GM12865 (cell line): ENCODE measurements around the gene FAM227B.
"Not testable (repeated sequence)": the region's sequence is repeated elsewhere in the genome, so short reads cannot be mapped to it uniquely, and the experiment has no call there.

Source experiments
- DNase-seq: peaks from one replicate; pipeline ENCODE4 v3.0.0; 2010; ENCODE audit warnings: low read depth
- H3K4me3 ChIP-seq: 2 replicates; pipeline ENCODE4 v1.5.1; 2011; ENCODE audit warnings: mild to moderate bottlenecking, low read depth, low read length, control low read depth
- TF ChIP-seq, protein P1 (sequence below): IDR thresholded peaks from 2 replicates; pipeline ENCODE4 v1.5.1; 2011; ENCODE audit warnings: low read length, control low read depth, low read depth, inconsistent platforms; ENCODE audit not compliant: insufficient read depth; ENCODE audit errors: missing control alignments

The FAM227B gene

DNA sequence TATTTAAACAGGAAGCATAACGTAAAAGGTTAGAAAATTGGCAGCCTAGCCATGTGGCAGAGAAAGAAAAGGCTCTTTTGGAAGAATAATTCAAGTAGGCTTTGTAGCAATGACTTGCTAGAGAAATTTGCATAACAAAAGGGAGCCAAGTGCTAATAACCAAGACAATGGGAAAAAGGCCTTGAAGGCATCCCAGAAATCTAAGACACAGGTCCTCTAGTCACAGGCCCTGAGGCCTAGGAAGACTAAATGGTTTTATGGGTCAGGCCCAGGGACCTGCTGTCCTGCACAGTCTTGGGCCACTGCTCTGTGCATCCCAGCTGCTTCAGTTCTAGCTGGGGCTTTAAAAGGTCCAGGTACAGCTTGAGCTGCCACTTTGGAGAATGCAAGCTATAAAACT lies 119.0 kb downstream of the FAM227B start:
- no peak for DNase-seq
- TF ChIP-seq, protein P1, sequence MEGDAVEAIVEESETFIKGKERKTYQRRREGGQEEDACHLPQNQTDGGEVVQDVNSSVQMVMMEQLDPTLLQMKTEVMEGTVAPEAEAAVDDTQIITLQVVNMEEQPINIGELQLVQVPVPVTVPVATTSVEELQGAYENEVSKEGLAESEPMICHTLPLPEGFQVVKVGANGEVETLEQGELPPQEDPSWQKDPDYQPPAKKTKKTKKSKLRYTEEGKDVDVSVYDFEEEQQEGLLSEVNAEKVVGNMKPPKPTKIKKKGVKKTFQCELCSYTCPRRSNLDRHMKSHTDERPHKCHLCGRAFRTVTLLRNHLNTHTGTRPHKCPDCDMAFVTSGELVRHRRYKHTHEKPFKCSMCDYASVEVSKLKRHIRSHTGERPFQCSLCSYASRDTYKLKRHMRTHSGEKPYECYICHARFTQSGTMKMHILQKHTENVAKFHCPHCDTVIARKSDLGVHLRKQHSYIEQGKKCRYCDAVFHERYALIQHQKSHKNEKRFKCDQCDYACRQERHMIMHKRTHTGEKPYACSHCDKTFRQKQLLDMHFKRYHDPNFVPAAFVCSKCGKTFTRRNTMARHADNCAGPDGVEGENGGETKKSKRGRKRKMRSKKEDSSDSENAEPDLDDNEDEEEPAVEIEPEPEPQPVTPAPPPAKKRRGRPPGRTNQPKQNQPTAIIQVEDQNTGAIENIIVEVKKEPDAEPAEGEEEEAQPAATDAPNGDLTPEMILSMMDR, result no peak
- H3K4me3 ChIP-seq, result no peak overlapping the region

DNA sequence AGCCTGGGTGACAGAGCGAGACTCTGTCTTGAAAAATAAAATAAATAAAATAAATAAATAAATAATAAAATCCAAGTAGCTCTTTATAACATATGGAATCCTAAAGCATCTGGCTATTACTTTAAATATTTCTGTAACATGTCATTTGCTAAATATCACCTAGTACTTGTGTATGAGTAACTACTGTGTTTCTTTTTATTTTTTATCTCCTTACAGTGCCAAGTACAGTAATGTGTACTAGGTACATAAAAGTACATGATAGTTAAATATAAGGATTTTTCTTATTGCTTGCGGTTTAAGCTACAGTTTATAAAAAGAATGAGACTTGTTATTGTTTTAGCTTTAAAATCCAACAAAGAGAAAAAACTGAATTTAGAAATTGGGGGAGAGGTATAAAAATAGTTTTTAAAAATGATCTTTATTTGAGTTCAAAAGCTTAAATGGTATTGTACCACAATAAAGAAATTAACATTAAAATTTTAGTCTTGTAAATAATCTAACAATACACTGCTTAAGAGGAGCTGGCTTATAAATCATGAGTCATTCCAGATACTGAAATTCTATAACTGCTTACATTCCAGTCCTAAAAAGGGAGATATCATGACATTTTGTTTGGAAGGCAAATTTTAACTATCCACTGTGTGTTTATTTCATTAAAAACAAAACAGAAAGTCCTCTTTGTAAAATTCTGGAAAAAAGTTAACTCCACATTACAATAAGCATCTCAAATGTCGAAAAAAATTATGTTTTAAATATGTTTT lies 124.4 kb downstream of the FAM227B start:
- H3K4me3 ChIP-seq, result no peak overlapping the region
- TF ChIP-seq, protein P1, result no peak
- DNase-seq, result no peak

DNA sequence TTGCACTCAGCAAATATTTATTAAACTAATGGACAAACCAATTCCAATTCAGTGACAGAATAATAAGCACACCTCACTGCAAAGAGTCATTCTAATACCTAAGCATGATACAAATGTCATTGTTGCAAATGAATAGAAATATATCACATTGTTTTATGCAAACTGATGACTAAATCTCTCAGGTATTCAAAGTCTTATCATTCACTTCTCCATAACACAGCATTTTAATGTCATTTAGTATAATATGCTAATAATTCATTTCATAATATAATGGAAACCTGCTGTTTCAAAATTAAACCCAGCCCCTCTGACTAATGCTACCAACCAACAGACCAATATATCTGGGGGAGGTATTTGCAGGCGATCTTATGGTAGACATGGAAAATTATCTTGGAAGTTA lies 125.8 kb downstream of the FAM227B start:
- DNase-seq, result no peak
- TF ChIP-seq, protein P1, result no peak
- no peak overlapping the region for H3K4me3 ChIP-seq

DNA sequence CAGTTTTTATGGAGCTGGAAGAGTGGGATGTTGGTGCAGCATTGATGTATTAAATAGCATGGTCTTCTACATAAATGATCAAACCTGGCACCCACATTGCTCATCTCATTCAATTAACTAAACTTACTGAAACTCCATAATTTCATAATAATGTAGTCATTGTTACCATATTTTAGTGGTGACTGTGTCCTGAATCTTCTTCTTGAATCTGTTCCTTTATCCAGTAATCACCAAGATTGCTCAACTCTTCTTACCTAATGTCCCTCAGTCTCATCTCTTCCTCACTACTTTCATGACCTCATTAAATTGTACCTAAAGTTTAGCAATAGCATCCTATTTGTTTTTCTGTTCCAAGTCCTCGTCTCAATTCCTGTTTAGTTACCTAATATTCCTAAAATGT lies 127.8 kb downstream of the FAM227B start:
- DNase-seq, result no peak
- H3K4me3 ChIP-seq, result no peak overlapping the region
- TF ChIP-seq, protein P1, result no peak

DNA sequence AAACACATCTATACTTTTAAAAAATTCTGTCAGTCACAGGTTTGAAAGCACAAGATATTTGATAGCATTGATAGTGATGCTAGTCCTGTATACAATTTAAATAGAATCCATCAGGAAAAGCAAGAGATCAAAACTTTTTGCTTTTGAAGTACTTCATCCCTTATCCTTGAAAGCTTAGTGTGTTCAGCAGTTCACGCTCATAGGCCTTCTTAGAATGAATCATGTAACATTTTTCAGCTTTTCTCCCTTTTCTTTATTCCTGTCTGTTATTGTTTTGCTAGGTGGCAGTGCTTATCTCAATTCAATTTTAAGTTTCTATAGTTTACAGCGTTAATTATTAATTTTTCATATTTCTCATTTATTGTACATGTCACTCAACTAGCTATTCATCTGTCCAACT lies 128.5 kb downstream of the FAM227B start:
- no peak for DNase-seq
- no peak overlapping the region for H3K4me3 ChIP-seq
- TF ChIP-seq, protein P1, result no peak

DNA sequence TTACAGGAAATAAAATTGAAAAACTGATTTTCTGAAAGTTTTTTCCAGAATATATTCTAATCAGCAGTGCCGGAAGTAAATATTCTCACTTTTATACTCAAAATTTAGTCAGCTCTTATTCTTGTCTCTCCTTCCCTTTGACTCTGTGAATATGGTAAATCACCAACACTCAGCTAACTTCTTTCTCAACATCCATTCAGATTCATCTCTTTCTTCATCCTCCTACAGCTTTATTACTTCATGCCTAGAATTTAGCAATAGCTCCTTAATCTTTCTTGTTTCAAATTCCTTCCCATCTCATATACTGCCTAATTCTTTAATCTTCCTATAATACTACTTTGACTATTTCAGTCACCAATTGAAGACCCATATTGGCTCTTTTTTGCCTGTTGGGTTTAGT lies 129.7 kb downstream of the FAM227B start:
- DNase-seq, result no peak
- no peak overlapping the region for H3K4me3 ChIP-seq
- TF ChIP-seq, protein P1, result no peak

DNA sequence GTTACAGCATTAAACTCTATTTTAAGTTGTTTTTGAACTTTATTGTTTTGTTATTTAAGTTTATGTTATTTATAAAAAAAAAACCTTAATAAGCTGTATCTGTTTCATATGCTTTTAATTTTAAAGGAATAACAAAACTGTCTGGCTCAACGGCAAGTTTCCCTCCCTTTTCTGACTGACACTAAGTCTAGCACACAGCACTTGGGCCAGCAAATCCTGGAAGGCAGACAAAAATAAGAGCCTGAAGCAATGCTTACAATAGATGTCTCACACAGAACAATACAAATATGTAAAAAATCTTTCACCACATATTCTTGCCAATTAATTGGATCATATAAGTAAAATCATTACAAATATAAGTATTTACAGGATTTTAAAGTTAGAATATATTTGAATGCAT lies 135.2 kb downstream of the FAM227B start:
- not testable (repeated sequence) for DNase-seq

DNA sequence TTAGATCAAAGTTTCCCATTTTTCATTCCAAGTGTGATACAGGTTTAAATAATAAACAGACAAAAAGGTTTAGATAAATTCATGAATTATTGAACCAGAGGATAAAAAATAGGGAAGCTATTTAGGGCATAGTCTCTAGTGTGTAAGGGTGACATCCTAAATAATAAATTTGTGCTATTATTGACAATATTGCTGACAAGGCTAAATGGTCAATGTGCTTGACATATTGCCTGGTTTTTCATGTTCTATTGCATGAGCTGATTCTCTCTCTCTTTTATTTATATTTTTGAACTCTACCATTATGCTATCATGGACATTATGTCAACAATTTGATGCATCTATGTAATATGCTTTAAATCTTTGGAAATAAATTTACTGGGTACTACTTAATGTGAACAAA lies 141.6 kb downstream of the FAM227B start:
- not testable (repeated sequence) for DNase-seq, H3K4me3 ChIP-seq

More for the DNA sequence above, 135.2 kb downstream of the FAM227B start:
- not testable (repeated sequence) for H3K4me3 ChIP-seq

DNA sequence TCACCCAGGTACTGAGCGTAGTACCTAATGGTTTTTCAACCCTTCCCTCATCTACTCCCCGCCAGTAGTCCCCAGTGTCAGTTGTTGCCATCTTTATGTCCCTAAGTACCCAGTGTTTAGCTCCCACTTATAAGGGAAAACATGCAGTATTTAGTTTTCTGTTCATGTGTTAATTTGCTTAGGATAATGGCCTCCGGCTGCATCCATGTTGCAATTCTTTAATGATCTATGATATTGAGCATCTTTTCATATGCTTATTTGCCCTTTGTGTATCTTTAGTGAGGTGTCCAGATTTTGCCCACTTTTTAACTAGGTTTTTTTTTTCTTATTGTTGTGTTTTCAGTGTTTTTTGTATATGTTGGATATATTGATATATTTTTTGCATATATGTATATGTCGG lies 142.6 kb downstream of the FAM227B start:
- not testable (repeated sequence) for DNase-seq, H3K4me3 ChIP-seq
